ENCODE measurements around the gene CSNK2B.

Gene CSNK2B

GRCh38 chr6:31660381-31661261 lies 5.3 kb upstream of the CSNK2B start, which contains the start of gene C6orf47:
TSS of gene C6orf47 (minus strand) at chr6:31660778. CDS start at chr6:31659947, 831 bp downstream.
- DNase-seq (ENCODE audit: low read depth in 2 of 2): peak in 1 of 2 donors; percentile 46

- DNase-seq (ENCODE audit: low read depth in 2 of 2): no peak
Measured at GRCh38 chr6:31661262-31662123, 4.4 kb upstream of the CSNK2B start.

- no peak for DNase-seq (ENCODE audit: low read depth in 2 of 2)
Measured at GRCh38 chr6:31662124-31662723, 3.7 kb upstream of the CSNK2B start.

- DNase-seq (ENCODE audit: low read depth in 2 of 2): no peak
Measured at GRCh38 chr6:31663126-31663960, 2.5 kb upstream of the CSNK2B start.

GRCh38 chr6:31663961-31664789 lies 1.7 kb upstream of the CSNK2B start:
- DNase-seq (ENCODE audit: low read depth in 2 of 2): no peak

GRCh38 chr6:31664790-31665500 lies 935 bp upstream of the CSNK2B start, which contains the start of gene GPANK1:
TSS of gene GPANK1 (minus strand) at chr6:31664997. CDS start at chr6:31664478, 519 bp downstream.
- peak; percentile 72 to 81 for DNase-seq (ENCODE audit: low read depth in 2 of 2)

- no peak for DNase-seq (ENCODE audit: low read depth in 2 of 2)
Measured at GRCh38 chr6:31666337-31666965, 571 bp downstream of the CSNK2B start.

GRCh38 chr6:31669676-31670075 lies 3.8 kb downstream of the CSNK2B start, which contains the start of gene LY6G5B:
TSS of gene LY6G5B (plus strand) at chr6:31669976. CDS start at chr6:31670951, 975 bp downstream.
- no peak for DNase-seq (ENCODE audit: low read depth in 2 of 2)

- no peak for DNase-seq (ENCODE audit: low read depth in 2 of 2)
Measured at GRCh38 chr6:31676322-31676903, 10.5 kb downstream of the CSNK2B start.

GRCh38 chr6:31676904-31677303 lies 11.0 kb downstream of the CSNK2B start:
- no peak for DNase-seq (ENCODE audit: low read depth in 2 of 2)

- DNase-seq (ENCODE audit: low read depth in 2 of 2): no peak
Measured at GRCh38 chr6:31677955-31678354, 12.1 kb downstream of the CSNK2B start.

- peak; percentile 21 to 39 for DNase-seq (ENCODE audit: low read depth in 2 of 2)
Measured at GRCh38 chr6:31680226-31681134, 14.6 kb downstream of the CSNK2B start, which contains the start of gene LY6G5C. TSS of gene LY6G5C (minus strand) at chr6:31681067. CDS start at chr6:31680373, 694 bp downstream.

GRCh38 chr6:31681135-31681671 lies 15.3 kb downstream of the CSNK2B start:
- peak in 1 of 2 donors; percentile 17 for DNase-seq (ENCODE audit: low read depth in 2 of 2)

GRCh38 chr6:31683591-31683990 lies 17.7 kb downstream of the CSNK2B start:
- DNase-seq (ENCODE audit: low read depth in 2 of 2): no peak

GRCh38 chr6:31686483-31686882 lies 20.6 kb downstream of the CSNK2B start:
- DNase-seq (ENCODE audit: low read depth in 2 of 2): no peak

- DNase-seq (ENCODE audit: low read depth in 2 of 2): no peak
Measured at GRCh38 chr6:31687321-31687720, 21.4 kb downstream of the CSNK2B start.

Measured in stimulated activated CD8-positive, alpha-beta memory T cell treated with anti-CD3 and anti-CD28 coated beads, Interleukin-15, amount 100 ng/mL, for 4 hours (primary cell).